ENCODE data around the gene RARB. TPM values are rescaled to one million over a fixed set of nuclear protein-coding genes. Genes with fewer than 3 reads are reported as not detected.

RARB gene
- total RNA-seq, 1 donor from 2014 or later = 20.3 TPM

GRCh38 chr3:25489858-25490593 lies 62.0 kb downstream of the RARB start:
- no peak for DNase-seq (ENCODE audit: low spot score)
- intact Hi-C loops (cut with DNase I) = no loop called here

GRCh38 chr3:25493246-25493645 lies 65.2 kb downstream of the RARB start:
- no peak for DNase-seq (ENCODE audit: low spot score)
- intact Hi-C loops (cut with DNase I) = no loop called here

- intact Hi-C loops (cut with DNase I) = no loop called here
- DNase-seq (ENCODE audit: low spot score) = no peak
Measured at GRCh38 chr3:25493786-25494185, 65.7 kb downstream of the RARB start.

- DNase-seq (ENCODE audit: low spot score) = no peak
Measured at GRCh38 chr3:25495304-25495703, 67.2 kb downstream of the RARB start.

GRCh38 chr3:25495726-25496253 lies 67.7 kb downstream of the RARB start:
- intact Hi-C loops (cut with DNase I) = no loop called here
- DNase-seq (ENCODE audit: low spot score) = no peak

More at GRCh38 chr3:25495304-25495703, 67.2 kb downstream of the RARB start:
- intact Hi-C loops (cut with DNase I) = no loop called here

- intact Hi-C loops (cut with DNase I) = no loop called here
- no peak for DNase-seq (ENCODE audit: low spot score)
Measured at GRCh38 chr3:25497096-25497495, 69.0 kb downstream of the RARB start.

- intact Hi-C loops (cut with DNase I) = no loop called here
- DNase-seq (ENCODE audit: low spot score) = no peak
Measured at GRCh38 chr3:25500706-25501210, 72.7 kb downstream of the RARB start.

GRCh38 chr3:25502233-25502632 lies 74.2 kb downstream of the RARB start:
- DNase-seq (ENCODE audit: low spot score) = no peak
- intact Hi-C loops (cut with DNase I) = no loop called here

- no peak for DNase-seq (ENCODE audit: low spot score)
- intact Hi-C loops (cut with DNase I) = no loop called here
Measured at GRCh38 chr3:25503898-25504301, 75.8 kb downstream of the RARB start.

GRCh38 chr3:25505581-25505980 lies 77.5 kb downstream of the RARB start:
- DNase-seq (ENCODE audit: low spot score) = no peak

GRCh38 chr3:25507811-25508210 lies 79.7 kb downstream of the RARB start:
- intact Hi-C loops (cut with DNase I) = no loop called here
- no peak for DNase-seq (ENCODE audit: low spot score)

More at GRCh38 chr3:25505581-25505980, 77.5 kb downstream of the RARB start:
- intact Hi-C loops (cut with DNase I) = no loop called here

- no peak for DNase-seq (ENCODE audit: low spot score)
- intact Hi-C loops (cut with DNase I) = no loop called here
Measured at GRCh38 chr3:25508433-25508832, 80.4 kb downstream of the RARB start.

GRCh38 chr3:25508901-25509300 lies 80.8 kb downstream of the RARB start:
- no peak for DNase-seq (ENCODE audit: low spot score)
- intact Hi-C loops (cut with DNase I) = no loop called here

GRCh38 chr3:25510797-25511196 lies 82.7 kb downstream of the RARB start:
- DNase-seq (ENCODE audit: low spot score) = no peak
- intact Hi-C loops (cut with DNase I) = loop anchor here (5.0 kb wide), 2 partner anchors 43 to 78 kb away; no protein-coding TSS in a partner anchor

GRCh38 chr3:25511972-25512721 lies 84.1 kb downstream of the RARB start:
- intact Hi-C loops (cut with DNase I) = loop anchor here (2.0 to 5.0 kb wide), 3 partner anchors 45 to 81 kb away; no protein-coding TSS in a partner anchor
- DNase-seq (ENCODE audit: low spot score) = no peak

- DNase-seq (ENCODE audit: low spot score) = no peak
- intact Hi-C loops (cut with DNase I) = loop anchor here (2.0 to 5.0 kb wide), 3 partner anchors 46 to 81 kb away; no protein-coding TSS in a partner anchor
Measured at GRCh38 chr3:25513642-25514266, 85.7 kb downstream of the RARB start.

- no peak for DNase-seq (ENCODE audit: low spot score)
- intact Hi-C loops (cut with DNase I) = no loop called here
Measured at GRCh38 chr3:25515171-25515570, 87.1 kb downstream of the RARB start.

- intact Hi-C loops (cut with DNase I) = loop anchor here (5.0 kb wide), 1 partner anchor 51 kb away; no protein-coding TSS in a partner anchor
Measured at GRCh38 chr3:25520926-25521559, 93.0 kb downstream of the RARB start.

GRCh38 chr3:25527336-25527735 lies 99.3 kb downstream of the RARB start:
- no peak for DNase-seq (ENCODE audit: low spot score)
- intact Hi-C loops (cut with DNase I) = no loop called here

More at GRCh38 chr3:25520926-25521559, 93.0 kb downstream of the RARB start:
- DNase-seq (ENCODE audit: low spot score) = no peak

Data from cardiac septum (tissue), 1 donor.